Superior temporal gyrus (tissue), 1 donor: ENCODE measurements around the gene ACER3.

Experiments used
- DNase-seq: peaks from one replicate; pipeline ENCODE4 v3.0.0-alpha.2; 2016; ENCODE audit errors: extremely low spot score

The ACER3 gene

DNA sequence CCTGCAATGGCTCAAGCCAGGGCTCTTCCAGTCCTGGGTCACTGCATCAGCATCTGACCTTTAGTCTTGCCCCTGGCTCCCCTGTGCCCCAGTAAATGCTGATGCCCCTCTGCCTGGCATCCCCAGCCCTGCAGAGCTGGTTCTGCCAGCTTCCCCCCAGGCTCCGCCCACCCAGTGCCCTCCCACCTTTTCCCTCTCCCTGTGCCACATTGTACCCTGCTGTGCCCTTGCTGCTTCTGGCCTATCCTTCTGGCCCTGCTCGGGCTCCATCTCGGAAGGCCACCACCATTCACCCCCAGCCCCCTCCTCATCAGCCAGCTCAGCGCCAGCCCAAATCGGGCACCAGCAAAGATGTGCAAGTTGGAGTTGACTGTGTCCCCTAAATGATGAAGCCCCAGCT lies 213.5 kb downstream of the ACER3 start:
- no peak for DNase-seq

DNA sequence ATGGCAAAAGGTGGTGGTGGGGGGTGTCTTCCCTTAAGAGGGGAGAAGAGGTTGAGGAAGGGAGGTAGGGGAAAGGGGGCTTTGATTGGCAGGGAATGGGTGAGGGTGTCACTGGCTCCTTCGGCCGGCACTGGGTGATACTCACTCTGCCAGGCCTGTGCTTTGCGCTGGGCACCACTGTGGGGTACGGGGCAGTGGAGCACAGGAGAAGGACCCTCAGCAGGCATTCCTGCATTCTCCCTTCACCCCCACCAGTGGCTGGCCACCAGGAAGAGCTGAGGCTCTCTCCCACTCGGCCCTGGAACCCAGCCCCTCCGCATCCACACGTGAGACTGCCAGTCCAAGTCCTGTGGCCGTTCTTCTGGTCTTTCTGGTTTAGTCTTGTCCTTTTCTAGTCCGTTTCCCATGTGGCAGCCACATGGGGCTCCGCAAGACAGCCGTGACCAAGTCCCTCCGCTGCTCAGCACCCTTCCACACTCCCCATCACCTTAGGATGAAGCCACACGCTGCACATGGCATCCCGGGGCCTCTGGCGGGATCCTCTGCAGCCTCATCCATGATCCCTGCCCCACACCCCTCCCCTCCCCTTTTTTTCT lies 214.0 kb downstream of the ACER3 start:
- no peak for DNase-seq

DNA sequence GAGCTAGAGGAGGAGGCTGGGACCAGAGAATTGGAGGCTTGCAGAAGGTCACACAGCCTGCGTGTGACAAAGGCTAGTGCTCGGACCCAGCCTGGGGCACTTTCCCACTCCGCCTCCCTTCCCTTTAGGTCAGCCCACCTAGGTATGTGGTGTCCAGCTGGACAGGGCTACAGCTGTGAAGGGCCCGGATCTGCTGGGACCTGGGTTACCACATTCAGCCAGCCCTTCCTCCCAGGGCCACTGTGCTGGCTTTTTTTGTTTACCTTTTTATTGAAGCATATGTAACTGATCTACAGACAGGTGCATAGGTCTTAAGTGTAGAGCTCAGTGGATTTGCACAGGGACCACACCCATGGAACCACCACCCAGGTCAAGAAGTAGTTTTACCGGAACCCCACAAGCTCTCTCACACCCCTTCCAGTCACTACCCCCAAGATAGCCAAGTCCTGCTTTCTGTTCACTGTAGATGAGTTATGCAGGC lies 214.7 kb downstream of the ACER3 start:
- no peak for DNase-seq
